Measurements from ENCODE around the gene TMEM187.

DNA sequence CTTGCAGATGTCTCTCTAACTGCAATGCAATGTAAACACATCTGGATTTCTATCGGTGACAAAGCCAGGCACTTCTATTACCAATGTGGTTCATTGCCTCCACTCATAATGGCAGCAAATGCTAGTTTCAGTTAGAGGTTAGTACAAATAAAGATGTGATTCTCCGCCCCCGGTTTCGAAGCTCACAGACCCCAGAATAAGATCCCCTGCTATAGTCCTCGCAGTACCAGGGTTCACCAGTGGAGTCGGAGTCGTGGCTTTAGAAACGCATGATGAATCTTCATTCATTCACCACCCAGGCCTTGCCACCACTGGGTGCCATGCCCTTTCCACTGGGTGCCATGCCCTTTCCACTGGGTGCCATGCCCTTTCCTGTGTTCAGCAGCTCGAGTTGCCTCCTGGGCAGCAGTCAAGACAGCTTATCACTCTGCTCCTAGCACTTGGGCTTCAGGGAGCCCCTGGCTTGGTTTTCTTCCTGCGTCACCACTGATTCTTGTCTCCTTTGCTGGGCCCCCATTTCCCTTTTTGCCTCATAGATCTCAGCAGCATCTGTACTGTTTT is 34.2 kb upstream of the TMEM187 start:
- TF ChIP-seq CTCF (IDR thresholded peaks at IDR 0.05) (no peak), EZH2 (IDR thresholded peaks at IDR 0.05; ENCODE audit: borderline replicate concordance, insufficient read depth, low read depth, low read length, poor library complexity, severe bottlenecking) (no peak)
